Measurements from ENCODE around the gene ATG16L1. TPM values are rescaled to one million over a fixed set of nuclear protein-coding genes. Genes with fewer than 3 reads are reported as not detected.

ATG16L1 gene
- polyA plus RNA-seq, 1 donor: 18.9 TPM

DNA sequence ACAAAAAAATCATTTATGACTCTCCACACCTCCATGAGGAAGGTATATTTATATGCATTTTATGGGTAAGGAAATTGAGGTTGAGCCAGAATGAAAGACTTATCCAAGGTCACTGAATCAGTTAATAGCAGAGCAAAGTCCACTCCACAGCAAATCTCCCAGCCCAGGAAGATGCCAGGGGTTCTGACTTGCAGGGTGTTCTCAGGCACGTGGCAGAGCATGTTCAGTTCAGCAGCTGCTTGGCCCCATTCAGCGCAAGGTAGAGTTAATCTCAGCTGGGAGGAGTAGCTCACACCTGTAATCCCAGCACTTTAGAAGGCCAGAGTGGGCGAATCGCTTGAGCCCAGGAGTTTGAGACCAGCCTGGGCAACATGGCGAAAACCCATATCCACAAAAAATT, 85.1 kb downstream of the ATG16L1 start:
- DNase-seq: no peak

DNA sequence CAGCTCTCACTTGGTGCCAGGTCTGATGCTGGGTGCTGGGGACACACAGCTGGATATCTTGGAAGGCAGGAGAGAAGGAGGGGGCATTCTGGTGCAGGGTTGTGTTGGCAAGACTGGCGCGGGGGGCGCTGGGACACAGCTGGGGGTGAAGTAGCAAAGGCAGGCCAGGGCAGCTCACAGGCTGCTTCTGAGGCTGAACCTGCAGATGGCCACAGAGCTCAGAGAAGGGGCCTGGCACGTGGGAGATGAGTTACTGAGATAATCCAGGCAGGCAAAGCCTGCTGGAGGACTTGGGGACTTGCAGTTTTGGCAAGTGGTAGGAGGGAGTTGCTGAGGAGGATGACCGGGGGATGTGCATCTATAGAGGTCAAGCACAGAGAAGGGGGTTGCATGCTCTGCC, 86.6 kb downstream of the ATG16L1 start:
- no peak for DNase-seq

DNA sequence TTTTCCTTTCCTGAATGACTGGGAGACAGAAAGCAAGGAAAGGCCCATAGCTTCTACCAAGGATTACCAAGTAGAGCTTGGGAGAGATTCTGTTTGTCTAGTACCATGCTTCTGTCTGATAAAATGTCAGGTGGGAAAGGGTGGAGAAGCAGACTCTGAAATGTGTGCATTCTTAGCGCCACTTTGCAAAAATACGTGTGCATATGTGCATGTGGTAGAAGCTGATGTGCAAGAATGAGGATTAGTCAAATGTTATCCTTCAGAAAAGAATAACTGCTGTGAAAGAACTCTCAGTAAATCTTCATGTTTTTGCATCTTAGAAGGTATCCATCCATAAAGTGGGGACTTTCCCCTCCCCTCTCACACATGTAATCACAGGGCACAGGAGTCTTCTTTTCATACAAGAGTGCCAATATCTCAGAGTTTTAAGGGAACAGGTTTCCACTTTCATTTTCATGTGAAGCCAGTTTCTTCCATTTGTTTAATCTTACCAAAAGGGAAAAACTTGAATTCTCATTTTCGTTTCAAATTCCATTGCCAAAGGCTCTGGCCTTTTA, 87.4 kb downstream of the ATG16L1 start:
- no peak for DNase-seq

DNA sequence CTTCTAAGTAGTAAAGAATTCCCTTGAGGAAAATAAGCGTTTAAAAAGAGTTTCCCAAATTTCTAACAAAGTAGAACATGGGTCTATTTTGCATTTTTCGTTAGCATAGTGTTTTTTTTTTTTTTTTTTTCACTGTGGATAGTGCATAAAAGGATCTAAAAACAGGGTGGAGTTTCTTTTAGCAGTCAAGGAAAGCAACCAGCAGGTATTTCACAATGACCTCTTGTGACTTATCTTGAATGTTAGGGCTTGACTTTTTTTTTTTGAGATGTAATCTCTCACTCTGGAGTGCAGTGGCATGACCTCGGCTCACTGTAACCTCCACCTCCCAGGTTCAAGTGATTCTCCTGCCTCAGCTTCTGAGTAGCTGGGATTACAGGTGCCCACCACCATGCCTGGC, 88.0 kb downstream of the ATG16L1 start:
- no peak for DNase-seq

DNA sequence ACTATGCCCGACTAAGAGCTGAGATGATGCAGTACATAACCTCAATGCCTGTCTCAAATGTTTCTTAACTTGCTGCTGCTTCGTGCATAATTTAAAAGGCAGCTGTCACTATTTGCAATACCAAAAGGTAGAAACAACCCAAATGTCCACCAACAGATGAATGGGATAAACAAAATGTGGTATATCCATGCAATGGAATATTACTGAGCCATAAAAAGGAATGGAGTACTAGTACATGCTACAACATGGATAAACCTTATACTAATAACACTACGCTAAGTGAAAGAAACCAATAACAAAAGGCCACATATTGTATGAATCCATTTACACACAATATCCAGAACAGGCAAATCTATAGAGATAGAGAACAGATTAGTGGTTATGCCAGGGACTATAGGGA, 89.8 kb downstream of the ATG16L1 start:
- no peak for DNase-seq

DNA sequence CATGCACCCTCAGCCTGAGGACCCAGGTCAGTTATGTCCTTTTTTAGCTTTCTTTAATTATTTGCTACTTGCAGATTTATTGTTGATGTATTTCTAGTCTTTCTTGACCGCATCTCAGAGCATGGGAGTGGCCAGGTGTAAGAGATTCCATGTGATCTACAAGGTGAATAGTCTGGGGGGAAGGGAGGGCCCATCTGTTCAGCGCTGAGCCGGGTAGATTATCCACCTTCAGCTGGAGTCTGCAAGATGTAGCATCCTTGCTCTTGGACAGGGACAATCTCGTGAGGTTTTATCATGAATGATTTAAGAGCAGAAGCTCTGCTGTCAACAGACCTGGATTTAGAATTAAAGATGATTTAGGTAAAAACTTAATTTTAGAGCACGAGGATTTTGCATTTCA, 90.8 kb downstream of the ATG16L1 start:
- DNase-seq: no peak

DNA sequence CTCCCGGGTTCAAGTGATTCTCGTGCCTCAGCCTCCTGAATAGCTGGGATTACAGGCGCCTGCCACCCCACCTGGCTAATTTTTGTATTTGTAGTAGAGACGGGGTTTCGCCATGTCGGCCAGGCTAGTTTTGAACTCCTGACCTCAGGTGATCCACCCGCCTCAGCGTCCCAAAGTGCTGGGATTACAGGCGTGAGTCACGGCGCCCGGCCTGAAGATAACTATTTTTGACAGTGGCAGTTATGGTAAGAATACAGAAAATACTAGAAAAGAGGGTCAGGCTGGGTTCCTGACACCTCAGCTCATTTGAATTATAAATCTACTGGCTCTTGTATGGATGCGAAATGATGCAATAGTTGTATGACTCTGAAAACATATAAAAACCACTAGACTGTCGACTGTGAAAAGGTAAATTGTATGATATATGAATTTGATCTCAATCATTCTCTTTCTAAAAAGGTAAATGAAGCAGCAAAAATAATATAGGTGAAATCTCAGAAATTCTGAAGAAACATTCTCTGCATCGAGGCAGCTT, 91.8 kb downstream of the ATG16L1 start:
- DNase-seq: no peak

Other genes starting within 250 kb of the ATG16L1 start
- 0.56 TPM for gene NGEF, start 238.4 kb upstream of the ATG16L1 start, polyA plus RNA-seq (ENCODE audit: insufficient read length)
- not detected for gene NEU2, start 219.0 kb upstream of the ATG16L1 start, polyA plus RNA-seq (ENCODE audit: insufficient read length)
- gene INPP5D, start 191.3 kb upstream of the ATG16L1 start, polyA plus RNA-seq (ENCODE audit: insufficient read length): 8.9 TPM
- gene SAG, start 56.1 kb downstream of the ATG16L1 start, polyA plus RNA-seq (ENCODE audit: insufficient read length): 0.22 TPM
- gene DGKD, start 102.8 kb downstream of the ATG16L1 start, polyA plus RNA-seq (ENCODE audit: insufficient read length): 26.1 TPM

Measured in hindlimb muscle (tissue), 1 donor.